Lower leg skin (tissue), 3 donors: Measurements from ENCODE around the gene ZNF532.

ENCODE experiments used
- POLR2A ChIP-seq, 2 donors: fragments of 450-650 bp; IDR thresholded peaks; one replicate each; pipeline ENCODE4 v1.6.1; 2016 to 2017; ENCODE audit warnings: antibody characterized with exemption in 2 of 2, mild to moderate bottlenecking in 1 of 2, moderate library complexity in 1 of 2
- TF ChIP-seq, protein P1 (sequence below), 3 donors: fragments of 450-650 bp; IDR thresholded peaks; one replicate each; pipeline ENCODE4 v1.5.1; 2016; ENCODE audit warnings: antibody characterized with exemption in 3 of 3, mild to moderate bottlenecking in 3 of 3, moderate library complexity in 2 of 3

GRCh38 chr18:58886431-58886830, 21.8 kb downstream of the ZNF532 start:
- TF ChIP-seq, protein P1, sequence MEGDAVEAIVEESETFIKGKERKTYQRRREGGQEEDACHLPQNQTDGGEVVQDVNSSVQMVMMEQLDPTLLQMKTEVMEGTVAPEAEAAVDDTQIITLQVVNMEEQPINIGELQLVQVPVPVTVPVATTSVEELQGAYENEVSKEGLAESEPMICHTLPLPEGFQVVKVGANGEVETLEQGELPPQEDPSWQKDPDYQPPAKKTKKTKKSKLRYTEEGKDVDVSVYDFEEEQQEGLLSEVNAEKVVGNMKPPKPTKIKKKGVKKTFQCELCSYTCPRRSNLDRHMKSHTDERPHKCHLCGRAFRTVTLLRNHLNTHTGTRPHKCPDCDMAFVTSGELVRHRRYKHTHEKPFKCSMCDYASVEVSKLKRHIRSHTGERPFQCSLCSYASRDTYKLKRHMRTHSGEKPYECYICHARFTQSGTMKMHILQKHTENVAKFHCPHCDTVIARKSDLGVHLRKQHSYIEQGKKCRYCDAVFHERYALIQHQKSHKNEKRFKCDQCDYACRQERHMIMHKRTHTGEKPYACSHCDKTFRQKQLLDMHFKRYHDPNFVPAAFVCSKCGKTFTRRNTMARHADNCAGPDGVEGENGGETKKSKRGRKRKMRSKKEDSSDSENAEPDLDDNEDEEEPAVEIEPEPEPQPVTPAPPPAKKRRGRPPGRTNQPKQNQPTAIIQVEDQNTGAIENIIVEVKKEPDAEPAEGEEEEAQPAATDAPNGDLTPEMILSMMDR (IDR thresholded peaks at IDR 0.05), result no peak
- no peak for TF ChIP-seq POLR2A (IDR thresholded peaks at IDR 0.05)
